LNCaP clone FGC (cell line): ENCODE results near the gene TMX4.
A peak's percentile ranks its signal among the peaks of the same experiment; 100 is the strongest.

ENCODE experiments used
- DNase-seq: peaks from one replicate; pipeline ENCODE4 v3.0.0-alpha.2; 2011; ENCODE audit warnings: low read depth
- H3K4me3 ChIP-seq: 2 replicates; pipeline ENCODE4 v1.5.1; 2011; ENCODE audit warnings: mild to moderate bottlenecking, low read depth, low read length, control low read depth
- CTCF ChIP-seq: IDR thresholded peaks from 2 replicates; pipeline ENCODE4 v1.5.1; 2012; ENCODE audit warnings: mild to moderate bottlenecking; ENCODE audit not compliant: control insufficient read depth, insufficient read depth; ENCODE audit errors: extremely low read depth

The TMX4 gene

GRCh38 chr20:8000796-8001195 lies 18.8 kb downstream of the TMX4 start:
- TF ChIP-seq CTCF = no peak
- no peak for DNase-seq
- no peak overlapping the region for H3K4me3 ChIP-seq

GRCh38 chr20:7996898-7997297 lies 22.7 kb downstream of the TMX4 start:
- H3K4me3 ChIP-seq = no peak overlapping the region
- DNase-seq = no peak
- no peak for TF ChIP-seq CTCF

- H3K4me3 ChIP-seq = no peak overlapping the region
- no peak for DNase-seq
- TF ChIP-seq CTCF = no peak
Observed at GRCh38 chr20:7994809-7995208, 24.8 kb downstream of the TMX4 start.

GRCh38 chr20:7993703-7994102 lies 25.9 kb downstream of the TMX4 start:
- no peak for DNase-seq
- no peak for TF ChIP-seq CTCF
- H3K4me3 ChIP-seq = no peak overlapping the region

- TF ChIP-seq CTCF = no peak
- no peak overlapping the region for H3K4me3 ChIP-seq
- no peak for DNase-seq
Observed at GRCh38 chr20:7993238-7993637, 26.3 kb downstream of the TMX4 start.

GRCh38 chr20:7990385-7990784 lies 29.2 kb downstream of the TMX4 start:
- no peak overlapping the region for H3K4me3 ChIP-seq
- no peak for TF ChIP-seq CTCF
- DNase-seq = no peak

- TF ChIP-seq CTCF = 0 out of 2 replicates have a peak, but pooled peaks have one; percentile 7
- no peak for DNase-seq
- H3K4me3 ChIP-seq = no peak overlapping the region
Observed at GRCh38 chr20:7989379-7989778, 30.2 kb downstream of the TMX4 start.
